A549 (cell line): Measurements from ENCODE around the gene RABGAP1L. TPM values are rescaled to one million over a fixed set of nuclear protein-coding genes. Genes with fewer than 3 reads are reported as not detected.

ENCODE experiments used
- ATAC-seq, 2 experiments: fragments of 200-7000 bp in 1 of 2; fragments of >200 bp in 1 of 2; cut with Nextera tagmentation in 1 of 2; cut with Tn5 transposase in 1 of 2; 3 replicates each; pipeline versions ENCODE4 v1.8.0 to v1.9.1; 2018 to 2020; ENCODE audit warnings: mild to moderate bottlenecking in 1 of 2, moderate library complexity in 1 of 2
- CTCF ChIA-PET: fragments of 300-600 bp; sonication (Branson Sonifier 250); formaldehyde crosslinking; extraction: SDS; loops from one replicate; lab custom pipeline; 2021; ENCODE audit warnings: antibody characterized with exemption, inconsistent platforms; lab: Yijun Ruan, JAX
- POLR2A ChIA-PET: fragments of 350-600 bp; formaldehyde crosslinking; extraction: SDS; loops from one replicate; lab custom pipeline; 2021; ENCODE audit warnings: antibody characterized with exemption, inconsistent platforms; lab: Yijun Ruan, JAX
- DNase-seq, 2 experiments: peaks; one replicate each; pipeline versions ENCODE4 v3.0.0 to v3.0.0-alpha.2; 2011 to 2016; ENCODE audit warnings: low read depth in 1 of 2, low spot score in 1 of 2
- FAIRE-seq: peaks from 2 replicates; lab custom pipeline; 2011; peaks lifted over from hg19 to GRCh38; lab: Jason Lieb, UNC
- H3K27ac ChIP-seq, 2 experiments: fragments of >200 bp; sonication (Bioruptor Twin); formaldehyde crosslinking; 3 replicates each; pipeline ENCODE4 v1.5.1; 2016 to 2017
- H3K4me1 ChIP-seq: fragments of >200 bp; sonication (Bioruptor Twin); formaldehyde crosslinking; 3 replicates; pipeline ENCODE4 v1.6.1; 2016
- H3K4me2 ChIP-seq: fragments of >200 bp; sonication (Bioruptor Twin); formaldehyde crosslinking; 3 replicates; pipeline ENCODE4 v1.6.1; 2016
- H3K4me3 ChIP-seq: fragments of >200 bp; sonication (Bioruptor Twin); formaldehyde crosslinking; 3 replicates; pipeline ENCODE4 v1.5.1; 2016
- H3K9me3 ChIP-seq: fragments of >200 bp; sonication (Bioruptor Twin); formaldehyde crosslinking; 3 replicates; pipeline ENCODE4 v1.6.1; 2016
- BHLHE40 ChIP-seq: IDR thresholded peaks from 2 replicates; pipeline ENCODE4 v1.6.1; 2012; ENCODE audit warnings: low read depth, low read length, inconsistent platforms
- CBX8 ChIP-seq: fragments of 200-600 bp; sonication (generic); IDR thresholded peaks from 2 replicates; pipeline ENCODE4 v1.6.1; 2016
- CHD4 ChIP-seq: fragments of 200-600 bp; sonication (generic); IDR thresholded peaks from 2 replicates; pipeline ENCODE4 v1.6.1; 2016; ENCODE audit warnings: antibody characterized with exemption, mild to moderate bottlenecking, borderline replicate concordance
- CTCF ChIP-seq: fragments of >200 bp; sonication (Bioruptor Twin); formaldehyde crosslinking; IDR thresholded peaks from 3 replicates; pipeline ENCODE4 v1.5.1; 2016
- EHMT2 ChIP-seq: fragments of 200-600 bp; sonication (generic); IDR thresholded peaks from 2 replicates; pipeline ENCODE4 v1.6.1; 2016; ENCODE audit warnings: antibody characterized with exemption, low read depth, mild to moderate bottlenecking, moderate library complexity
- EP300 ChIP-seq, 2 experiments: fragments of >200 bp; sonication (Bioruptor Twin); formaldehyde crosslinking; IDR thresholded peaks; 2 replicates in 1 of 2; 3 replicates in 1 of 2; pipeline ENCODE4 v1.6.1; 2016 to 2017
- FOSL2 ChIP-seq, 2 experiments: fragments of 450-650 bp in 1 of 2; fragments of >200 bp in 1 of 2; sonication (Bioruptor Twin) in 1 of 2; formaldehyde crosslinking; IDR thresholded peaks; 2 replicates each; pipeline versions ENCODE4 v1.5.0 to v1.6.1; 2016 to 2020; ENCODE audit warnings: mild to moderate bottlenecking in 1 of 2, moderate library complexity in 1 of 2
- FOXS1 ChIP-seq: fragments of 250-450 bp; sonication (Bioruptor Pico); IDR thresholded peaks from 2 replicates; pipeline ENCODE4 v1.5.0; 2020; ENCODE audit warnings: mild to moderate bottlenecking, moderate library complexity
- HES2 ChIP-seq: fragments of >200 bp; sonication (Bioruptor Twin); formaldehyde crosslinking; IDR thresholded peaks from 2 replicates; pipeline ENCODE4 v1.6.1; 2016
- HOXB13 ChIP-seq: fragments of 250-450 bp; sonication (Bioruptor Pico); IDR thresholded peaks from 2 replicates; pipeline ENCODE4 v1.5.0; 2020; ENCODE audit warnings: low read depth, mild to moderate bottlenecking, moderate library complexity
- JUNB ChIP-seq: fragments of >200 bp; sonication (Bioruptor Twin); formaldehyde crosslinking; IDR thresholded peaks from 2 replicates; pipeline ENCODE4 v1.6.1; 2016
- KDM1A ChIP-seq: fragments of 200-600 bp; sonication (generic); IDR thresholded peaks from 2 replicates; pipeline ENCODE4 v1.6.1; 2016; ENCODE audit warnings: low read depth, mild to moderate bottlenecking
- MAFK ChIP-seq: fragments of 450-650 bp; IDR thresholded peaks from 2 replicates; pipeline ENCODE4 v1.6.1; 2014; ENCODE audit not compliant: partially characterized antibody
- NR3C1 ChIP-seq: fragments of >200 bp; sonication (Bioruptor Twin); formaldehyde crosslinking; IDR thresholded peaks from 3 replicates; pipeline ENCODE4 v1.6.1; 2017
- POLR2A ChIP-seq: IDR thresholded peaks from 2 replicates; pipeline ENCODE4 v1.6.1; 2012; ENCODE audit warnings: mild to moderate bottlenecking, low read length
- POLR2AphosphoS2 ChIP-seq: conservative IDR thresholded peaks from 2 replicates; pipeline ENCODE4 v1.6.1; 2012; ENCODE audit warnings: low read length, improper control_type of control experiment, inconsistent platforms
- RARB ChIP-seq: fragments of 250-450 bp; sonication (Bioruptor Pico); IDR thresholded peaks from 2 replicates; pipeline ENCODE4 v1.8.0; 2021; ENCODE audit warnings: mild to moderate bottlenecking, moderate library complexity
- RCOR1 ChIP-seq: fragments of 150-350 bp; IDR thresholded peaks from 2 replicates; pipeline ENCODE4 v1.6.1; 2014; ENCODE audit warnings: antibody characterized with exemption, low read length, low read depth
- REST ChIP-seq: fragments of 200-600 bp; sonication (generic); IDR thresholded peaks from 2 replicates; pipeline ENCODE4 v1.6.1; 2016; ENCODE audit warnings: antibody characterized with exemption, mild to moderate bottlenecking, moderate library complexity
- RFX5 ChIP-seq: fragments of 450-650 bp; IDR thresholded peaks from 2 replicates; pipeline ENCODE4 v1.7.1; 2014; ENCODE audit warnings: antibody characterized with exemption, mild to moderate bottlenecking, moderate library complexity
- SREBF2 ChIP-seq: fragments of 450-650 bp; IDR thresholded peaks from 2 replicates; pipeline ENCODE4 v1.6.1; 2014; ENCODE audit warnings: mild to moderate bottlenecking, moderate library complexity
- TFCP2L1 ChIP-seq: fragments of 250-450 bp; sonication (Bioruptor Pico); IDR thresholded peaks from 2 replicates; pipeline ENCODE4 v1.5.0; 2021; ENCODE audit warnings: mild to moderate bottlenecking
- WGBS: methylation state at CpG from one replicate; pipeline ENCODE4 v1.1.6; 2017; ENCODE audit errors: missing lambda C conversion rate; 5-methylcytosine and 5-hydroxymethylcytosine counted together
- polyA plus RNA-seq, 4 experiments: library from polyadenylated mRNA; depleted of rRNA in 3 of 4; stranded (reverse); fragments of >200 nt; fragmentation: RNase III in 1 of 4; extraction: RNeasy Plus Mini Kit Qiagen cat#74134 plus additional on column Dnase treatment in 1 of 4; gene quantifications; 2 replicates in 3 of 4; 3 replicates in 1 of 4; pipeline ENCODE4 v1.2.3, GENCODE V29; 2011 to 2017
- TF ChIP-seq, protein P1 (sequence below): IDR thresholded peaks from 2 replicates; pipeline ENCODE4 v1.6.1; 2012; ENCODE audit warnings: low read depth, borderline replicate concordance
- TF ChIP-seq, protein P2 (sequence below): fragments of >200 bp; sonication (Bioruptor Twin); formaldehyde crosslinking; IDR thresholded peaks from 3 replicates; pipeline ENCODE4 v1.6.1; 2016

The RABGAP1L gene
- polyA plus RNA-seq, 2 of the 4 experiments (the other 2 are of a cell fraction) = 8.2 to 18.6 TPM

GRCh38 chr1:174761335-174761734 lies 602.0 kb downstream of the RABGAP1L start:
- ChIA-PET CTCF (no interaction called here), POLR2A (no interaction called here)
- WGBS = 90% methylated on average over 19 of the region's 19 CpGs
- Histone ChIP-seq H3K4me3 (no peak overlapping the region), H3K9me3 (no peaks in the 10 kb centered on the region), H3K27ac (no peak overlapping the region)
- no peak for DNase-seq
- no peak for ATAC-seq
- TF ChIP-seq JUNB = no peak
- no peak for TF ChIP-seq NR3C1
- TF ChIP-seq RCOR1 = no peak
- no peak for TF ChIP-seq BHLHE40
- no peak for TF ChIP-seq EP300 (IDR thresholded peaks at IDR 0.05)
- TF ChIP-seq, all 56 proteins: peak for 0
- Histone ChIP-seq H3K4me2 (no peak overlapping the region), H3K4me1 (no peaks in the 10 kb centered on the region)
- no peak for FAIRE-seq

- ATAC-seq (no peak), FAIRE-seq (no peak), DNase-seq (no peak)
- Histone ChIP-seq H3K4me2 (no peak overlapping the region), H3K4me1 (no peaks in the 10 kb centered on the region), H3K9me3 (no peaks in the 10 kb centered on the region), H3K27ac (no peak overlapping the region), H3K4me3 (no peak overlapping the region)
- 87% methylated on average over 4 of the region's 4 CpGs for WGBS
- POLR2A ChIA-PET = no interaction called here
- TF ChIP-seq, protein P1, sequence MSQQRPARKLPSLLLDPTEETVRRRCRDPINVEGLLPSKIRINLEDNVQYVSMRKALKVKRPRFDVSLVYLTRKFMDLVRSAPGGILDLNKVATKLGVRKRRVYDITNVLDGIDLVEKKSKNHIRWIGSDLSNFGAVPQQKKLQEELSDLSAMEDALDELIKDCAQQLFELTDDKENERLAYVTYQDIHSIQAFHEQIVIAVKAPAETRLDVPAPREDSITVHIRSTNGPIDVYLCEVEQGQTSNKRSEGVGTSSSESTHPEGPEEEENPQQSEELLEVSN = no peak
- TF ChIP-seq RFX5 = no peak
- TF ChIP-seq SREBF2 = no peak
- no peak for TF ChIP-seq CTCF
- no peak for TF ChIP-seq FOXS1
- TF ChIP-seq REST = no peak
- TF ChIP-seq EHMT2 = no peak
- no peak for TF ChIP-seq POLR2A
- no peak for TF ChIP-seq CHD4
- CTCF ChIA-PET = interaction anchor here (0.7 kb wide), 1 partner anchor 10 kb away, joined by 3 read pairs; no protein-coding TSS in a partner anchor
Measured at GRCh38 chr1:174761901-174762585, 602.7 kb downstream of the RABGAP1L start.

DNA sequence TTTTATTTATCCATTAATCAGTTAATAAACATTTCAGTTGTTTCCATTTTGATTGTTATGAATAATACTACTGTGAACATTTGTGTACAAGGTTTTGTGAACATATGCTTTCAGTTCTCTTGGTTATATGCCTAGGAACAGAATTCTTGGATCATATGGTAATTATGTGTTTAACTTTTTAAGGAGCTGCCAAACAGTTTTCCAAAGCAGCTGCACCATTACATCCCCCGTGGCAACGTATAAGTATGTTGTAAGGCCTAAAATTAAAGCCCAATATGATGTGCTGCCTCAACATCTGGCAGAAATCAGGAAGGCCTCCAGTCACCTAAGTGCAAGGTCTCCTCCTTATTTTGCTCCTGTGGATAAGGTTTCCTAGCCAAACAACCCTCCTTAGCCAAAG lies 604.9 kb downstream of the RABGAP1L start:
- Histone ChIP-seq H3K9me3 (no peaks in the 10 kb centered on the region), H3K4me1 (no peaks in the 10 kb centered on the region), H3K4me3 (no peak overlapping the region), H3K4me2 (no peak overlapping the region), H3K27ac (no peak overlapping the region)
- DNase-seq (no peak), ATAC-seq (no peak), FAIRE-seq (no peak)
- POLR2A ChIA-PET = no interaction called here
- CTCF ChIA-PET = interaction anchor here (1.8 kb wide), 1 partner anchor 234 kb away, joined by 6 read pairs; no protein-coding TSS in a partner anchor
- 63% methylated on average over 2 of the region's 2 CpGs for WGBS
- TF ChIP-seq HOXB13 (CRISPR knock-in tag) = no peak
- TF ChIP-seq MAFK = no peak
- no peak for TF ChIP-seq CHD4
- TF ChIP-seq, protein P2, sequence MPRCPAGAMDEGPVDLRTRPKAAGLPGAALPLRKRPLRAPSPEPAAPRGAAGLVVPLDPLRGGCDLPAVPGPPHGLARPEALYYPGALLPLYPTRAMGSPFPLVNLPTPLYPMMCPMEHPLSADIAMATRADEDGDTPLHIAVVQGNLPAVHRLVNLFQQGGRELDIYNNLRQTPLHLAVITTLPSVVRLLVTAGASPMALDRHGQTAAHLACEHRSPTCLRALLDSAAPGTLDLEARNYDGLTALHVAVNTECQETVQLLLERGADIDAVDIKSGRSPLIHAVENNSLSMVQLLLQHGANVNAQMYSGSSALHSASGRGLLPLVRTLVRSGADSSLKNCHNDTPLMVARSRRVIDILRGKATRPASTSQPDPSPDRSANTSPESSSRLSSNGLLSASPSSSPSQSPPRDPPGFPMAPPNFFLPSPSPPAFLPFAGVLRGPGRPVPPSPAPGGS = no peak
- TF ChIP-seq KDM1A = no peak
- TF ChIP-seq HES2 = no peak
- TF ChIP-seq FOSL2 (IDR thresholded peaks at IDR 0.05) = no peak
- no peak for TF ChIP-seq FOSL2 (CRISPR knock-in tag; IDR thresholded peaks at IDR 0.05)
- TF ChIP-seq CTCF = no peak
- no peak for TF ChIP-seq CBX8
- TF ChIP-seq RARB (CRISPR knock-in tag) = no peak
- no peak for TF ChIP-seq POLR2AphosphoS2
- no peak for TF ChIP-seq TFCP2L1 (CRISPR knock-in tag)
